Measurements from ENCODE around the gene CYBRD1.

The CYBRD1 gene

GRCh38 chr2:171587132-171587531 is 64.9 kb downstream of the CYBRD1 start:
- in situ Hi-C loops (cut with MboI; ENCODE audit: low pct_unique_long_range_greater_than_20kb, low sequenced_read_pairs), result loop anchor here (25.0 kb wide), 1 partner anchor 525 kb away; the partner anchor contains the start of gene DLX2
- no peak for DNase-seq

GRCh38 chr2:171587567-171587966 is 65.3 kb downstream of the CYBRD1 start:
- in situ Hi-C loops (cut with MboI; ENCODE audit: low pct_unique_long_range_greater_than_20kb, low sequenced_read_pairs), result loop anchor here (25.0 kb wide), 1 partner anchor 525 kb away; the partner anchor contains the start of gene DLX2
- no peak for DNase-seq

GRCh38 chr2:171590116-171590515 is 67.8 kb downstream of the CYBRD1 start:
- DNase-seq, result no peak
- in situ Hi-C loops (cut with MboI; ENCODE audit: low pct_unique_long_range_greater_than_20kb, low sequenced_read_pairs), result loop anchor here (25.0 kb wide), 1 partner anchor 522 kb away; the partner anchor contains the start of gene DLX2

- in situ Hi-C loops (cut with MboI; ENCODE audit: low pct_unique_long_range_greater_than_20kb, low sequenced_read_pairs), result loop anchor here (25.0 kb wide), 1 partner anchor 520 kb away; the partner anchor contains the start of gene DLX2
- no peak for DNase-seq
These were observed 69.8 kb downstream of the CYBRD1 start for GRCh38 chr2:171592036-171592555.

GRCh38 chr2:171595456-171595855 is 73.2 kb downstream of the CYBRD1 start:
- no peak for DNase-seq
- in situ Hi-C loops (cut with MboI; ENCODE audit: low pct_unique_long_range_greater_than_20kb, low sequenced_read_pairs), result loop anchor here (25.0 kb wide), 1 partner anchor 517 kb away; the partner anchor contains the start of gene DLX2

GRCh38 chr2:171595896-171596295 is 73.6 kb downstream of the CYBRD1 start:
- DNase-seq, result no peak
- in situ Hi-C loops (cut with MboI; ENCODE audit: low pct_unique_long_range_greater_than_20kb, low sequenced_read_pairs), result loop anchor here (25.0 kb wide), 1 partner anchor 516 kb away; the partner anchor contains the start of gene DLX2

- in situ Hi-C loops (cut with MboI; ENCODE audit: low pct_unique_long_range_greater_than_20kb, low sequenced_read_pairs), result loop anchor here (25.0 kb wide), 1 partner anchor 513 kb away; the partner anchor contains the start of gene DLX2
- DNase-seq, result peak; percentile 63
These were observed 76.5 kb downstream of the CYBRD1 start for GRCh38 chr2:171598713-171599319.

GRCh38 chr2:171600126-171600525 is 77.9 kb downstream of the CYBRD1 start:
- in situ Hi-C loops (cut with MboI; ENCODE audit: low pct_unique_long_range_greater_than_20kb, low sequenced_read_pairs), result no loop called here
- no peak for DNase-seq

GRCh38 chr2:171602352-171602751 is 80.1 kb downstream of the CYBRD1 start:
- DNase-seq, result no peak
- in situ Hi-C loops (cut with MboI; ENCODE audit: low pct_unique_long_range_greater_than_20kb, low sequenced_read_pairs), result no loop called here
